Endodermal cell (in vitro differentiated cells): ENCODE data around the gene FCN2. TPM values are rescaled to one million over a fixed set of nuclear protein-coding genes. Genes with fewer than 3 reads are reported as not detected.

Experiments
- DNase-seq: peaks from one replicate; pipeline ENCODE4 v3.0.0-alpha.2; 2017
- H3K27ac ChIP-seq: 2 replicates; pipeline ENCODE4 v1.5.1; 2013; ENCODE audit warnings: mild to moderate bottlenecking, low read depth, low read length, moderate library complexity
- H3K27me3 ChIP-seq: 2 replicates; pipeline ENCODE4 v1.6.1; 2013; ENCODE audit warnings: mild to moderate bottlenecking, low read length, moderate library complexity; ENCODE audit not compliant: insufficient read depth, control insufficient read depth, poor library complexity, severe bottlenecking
- H3K36me3 ChIP-seq: 2 replicates; pipeline ENCODE4 v1.7.0; 2013; ENCODE audit warnings: mild to moderate bottlenecking, low read length, moderate library complexity; ENCODE audit not compliant: control insufficient read depth, insufficient read depth
- H3K4me1 ChIP-seq: one replicate; pipeline ENCODE4 v1.7.0; 2013; ENCODE audit warnings: low read length; ENCODE audit not compliant: control insufficient read depth, insufficient read depth
- H3K4me3 ChIP-seq: 2 replicates; pipeline ENCODE4 v1.5.1; 2013; ENCODE audit warnings: mild to moderate bottlenecking, low read length, moderate library complexity
- H3K9ac ChIP-seq: 2 replicates; pipeline ENCODE4 v1.6.1; 2013; ENCODE audit warnings: mild to moderate bottlenecking, low read length, moderate library complexity; ENCODE audit not compliant: poor library complexity, severe bottlenecking; ENCODE audit errors: extremely low read depth
- H3K9me3 ChIP-seq: 2 replicates; pipeline ENCODE4 v1.6.1; 2013; ENCODE audit warnings: mild to moderate bottlenecking, low read length, moderate library complexity; ENCODE audit not compliant: control insufficient read depth
- H3K27ac Mint-ChIP-seq: 2 replicates; pipeline ENCODE4 v1.8.0; 2020; ENCODE audit warnings: mixed read lengths
- H3K27me3 Mint-ChIP-seq: 2 replicates; pipeline ENCODE4 v1.8.0; 2021; ENCODE audit warnings: mild to moderate bottlenecking, mixed read lengths; ENCODE audit not compliant: insufficient read depth
- H3K36me3 Mint-ChIP-seq: 2 replicates; pipeline ENCODE4 v1.8.0; 2020; ENCODE audit warnings: low read depth, mixed read lengths
- H3K4me1 Mint-ChIP-seq: 2 replicates; pipeline ENCODE4 v1.8.0; 2020; ENCODE audit warnings: mixed read lengths
- H3K4me3 Mint-ChIP-seq: 2 replicates; pipeline ENCODE4 v1.8.0; 2020; ENCODE audit warnings: mild to moderate bottlenecking, moderate library complexity, mixed read lengths
- H3K9me3 Mint-ChIP-seq: 2 replicates; pipeline ENCODE4 v1.8.0; 2020; ENCODE audit warnings: mild to moderate bottlenecking, mixed read lengths
- WGBS, 2 experiments: methylation state at CpG; one replicate each; pipeline versions ENCODE4 v1.1.5 to v1.1.7; 2013; ENCODE audit warnings: missing lambda C conversion rate in 2 of 2, mixed read lengths in 1 of 2; ENCODE audit not compliant: insufficient coverage in 1 of 2, insufficient read length in 1 of 2; 5-methylcytosine and 5-hydroxymethylcytosine counted together
- total RNA-seq, 2 donors: library from RNA; stranded (reverse); fragmentation: NEBNext Ultra II Directional in 1 of 2; extraction: Animal tissue kit (Norgen Biotek cat#: 25700) in 1 of 2; gene quantifications; 2 replicates in 1 of 2; 3 replicates in 1 of 2; pipeline ENCODE4 v1.2.1, GENCODE V29; 2021
- TF ChIP-seq, protein P1 (sequence below): fragments of 200-600 bp; sonication (generic); conservative IDR thresholded peaks from 2 replicates; pipeline ENCODE4 v1.5.0; 2021; ENCODE audit warnings: antibody characterized with exemption, mild to moderate bottlenecking

Gene FCN2
- total RNA-seq, 2 donors from 2014 or later, result not detected

DNA sequence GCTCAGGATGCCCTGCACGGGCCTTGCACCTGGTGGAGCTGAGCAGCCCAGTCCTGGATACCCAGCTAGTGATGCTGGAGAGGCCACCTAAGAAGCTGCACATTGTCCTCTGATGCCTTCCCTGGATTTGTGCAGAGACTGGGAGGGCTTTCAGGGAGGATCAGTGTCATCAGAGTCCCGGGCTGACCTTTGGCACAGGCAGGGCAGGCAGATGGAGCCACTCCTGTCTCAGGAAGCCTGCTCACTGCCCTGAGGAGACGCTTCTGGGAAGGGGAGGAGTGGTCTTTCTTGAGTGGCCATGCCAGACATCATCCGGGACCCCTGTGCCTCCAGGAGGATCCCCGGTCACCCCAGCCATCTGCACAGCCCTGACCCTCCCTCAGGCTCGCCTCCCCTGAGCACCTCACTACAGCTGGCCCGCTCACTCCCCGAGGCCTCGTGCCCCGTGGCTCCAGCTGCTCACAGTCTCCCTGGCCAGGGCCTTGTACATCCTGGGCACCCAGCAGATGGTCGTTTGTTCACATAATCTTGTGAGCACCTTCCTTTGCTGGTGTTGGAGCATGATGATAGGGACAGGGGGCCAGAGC lies 47.2 kb upstream of the FCN2 start:
- Mint-ChIP-seq H3K36me3 (peaks cover 8% of the 10 kb centered on the region), H3K27ac (no peak overlapping the region), H3K4me1 (no peaks in the 10 kb centered on the region), H3K9me3 (no peaks in the 10 kb centered on the region), H3K4me3 (no peak overlapping the region), H3K27me3 (no peaks in the 10 kb centered on the region)
- H3K4me1 ChIP-seq, result no peaks in the 10 kb centered on the region
- no peaks in the 10 kb centered on the region for H3K9me3 ChIP-seq
- no peaks in the 10 kb centered on the region for H3K27me3 ChIP-seq
- H3K27ac ChIP-seq, result peak overlapping the region; percentile 24
- H3K4me3 ChIP-seq, result no peak overlapping the region
- TF ChIP-seq, protein P1, sequence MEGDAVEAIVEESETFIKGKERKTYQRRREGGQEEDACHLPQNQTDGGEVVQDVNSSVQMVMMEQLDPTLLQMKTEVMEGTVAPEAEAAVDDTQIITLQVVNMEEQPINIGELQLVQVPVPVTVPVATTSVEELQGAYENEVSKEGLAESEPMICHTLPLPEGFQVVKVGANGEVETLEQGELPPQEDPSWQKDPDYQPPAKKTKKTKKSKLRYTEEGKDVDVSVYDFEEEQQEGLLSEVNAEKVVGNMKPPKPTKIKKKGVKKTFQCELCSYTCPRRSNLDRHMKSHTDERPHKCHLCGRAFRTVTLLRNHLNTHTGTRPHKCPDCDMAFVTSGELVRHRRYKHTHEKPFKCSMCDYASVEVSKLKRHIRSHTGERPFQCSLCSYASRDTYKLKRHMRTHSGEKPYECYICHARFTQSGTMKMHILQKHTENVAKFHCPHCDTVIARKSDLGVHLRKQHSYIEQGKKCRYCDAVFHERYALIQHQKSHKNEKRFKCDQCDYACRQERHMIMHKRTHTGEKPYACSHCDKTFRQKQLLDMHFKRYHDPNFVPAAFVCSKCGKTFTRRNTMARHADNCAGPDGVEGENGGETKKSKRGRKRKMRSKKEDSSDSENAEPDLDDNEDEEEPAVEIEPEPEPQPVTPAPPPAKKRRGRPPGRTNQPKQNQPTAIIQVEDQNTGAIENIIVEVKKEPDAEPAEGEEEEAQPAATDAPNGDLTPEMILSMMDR, result no peak
- H3K9ac ChIP-seq, result no peak overlapping the region
- H3K36me3 ChIP-seq, result peaks cover 10% of the 10 kb centered on the region
- no peak for DNase-seq
- 83 to 87% methylated on average over 6 to 11 of the region's 11 CpGs for WGBS, 2 experiments

GRCh38 chr9:134834217-134834956 lies 46.2 kb upstream of the FCN2 start:
- Histone ChIP-seq H3K4me1 (no peaks in the 10 kb centered on the region), H3K4me3 (no peak overlapping the region), H3K9me3 (no peaks in the 10 kb centered on the region), H3K27ac (peak overlapping the region; percentile 24), H3K9ac (no peak overlapping the region), H3K36me3 (peaks cover 4% of the 10 kb centered on the region), H3K27me3 (no peaks in the 10 kb centered on the region)
- H3K4me3 Mint-ChIP-seq, result no peak overlapping the region
- DNase-seq, result no peak
- peaks cover 8% of the 10 kb centered on the region for H3K36me3 Mint-ChIP-seq
- WGBS, 2 experiments, result 91 to 92% methylated on average over 10 to 20 of the region's 20 CpGs
- H3K27me3 Mint-ChIP-seq, result no peaks in the 10 kb centered on the region
- H3K9me3 Mint-ChIP-seq, result no peaks in the 10 kb centered on the region
- no peaks in the 10 kb centered on the region for H3K4me1 Mint-ChIP-seq
- no peak overlapping the region for H3K27ac Mint-ChIP-seq
- TF ChIP-seq, protein P1, result no peak

- H3K9ac ChIP-seq, result no peak overlapping the region
- H3K36me3 ChIP-seq, result peaks cover 4% of the 10 kb centered on the region
- TF ChIP-seq, protein P1, result no peak
- no peak overlapping the region for H3K4me3 Mint-ChIP-seq
- H3K9me3 Mint-ChIP-seq, result no peaks in the 10 kb centered on the region
- H3K9me3 ChIP-seq, result no peaks in the 10 kb centered on the region
- peaks cover 8% of the 10 kb centered on the region for H3K36me3 Mint-ChIP-seq
- H3K4me3 ChIP-seq, result no peak overlapping the region
- no peaks in the 10 kb centered on the region for H3K27me3 Mint-ChIP-seq
- WGBS, 2 experiments, result 92 to 96% methylated on average over 17 to 25 of the region's 25 CpGs
- H3K4me1 ChIP-seq, result no peaks in the 10 kb centered on the region
- no peak overlapping the region for H3K27ac ChIP-seq
- no peak overlapping the region for H3K27ac Mint-ChIP-seq
- no peaks in the 10 kb centered on the region for H3K4me1 Mint-ChIP-seq
- DNase-seq, result no peak
- H3K27me3 ChIP-seq, result no peaks in the 10 kb centered on the region
Measured at GRCh38 chr9:134834957-134835419, 45.6 kb upstream of the FCN2 start.
